RPMI7951 (cell line): ENCODE results near the gene BICRA. TPM values are rescaled to one million over a fixed set of nuclear protein-coding genes. Genes with fewer than 3 reads are reported as not detected.

ENCODE experiments used
- DNase-seq: peaks from one replicate; pipeline ENCODE4 v3.0.0-alpha.2; 2012; ENCODE audit warnings: low read depth
- total RNA-seq: library from RNA; depleted of rRNA; stranded (reverse); fragments of >200 nt; shearing (Covaris generic); gene quantifications from 2 replicates; pipeline ENCODE4 v1.2.3, GENCODE V29; 2014; rRNA removed

Gene BICRA
- total RNA-seq, 1 experiment from 2014 or later: 4.4 TPM

GRCh38 chr19:47749326-47749725 is 140.4 kb downstream of the BICRA start:
- DNase-seq: no peak

- DNase-seq: no peak
Measured at GRCh38 chr19:47750752-47751151, 141.8 kb downstream of the BICRA start.

- DNase-seq: no peak
Measured at GRCh38 chr19:47752440-47753211, 143.7 kb downstream of the BICRA start.

Other genes with a start within 250 kb of the BICRA start
- 24.0 and 28.8 TPM in 2 replicates for gene MEIS3, start 189.6 kb upstream of the BICRA start, total RNA-seq
- gene SLC8A2, start 137.2 kb upstream of the BICRA start, total RNA-seq: 2.3 TPM in 1 of 2 replicates, not detected in the other
- gene KPTN, start 124.9 kb upstream of the BICRA start, total RNA-seq: 6.6 and 12.1 TPM in 2 replicates
- 93.2 and 102 TPM in 2 replicates for gene NAPA, start 94.1 kb upstream of the BICRA start, total RNA-seq
- gene ZNF541, start 36.0 kb upstream of the BICRA start, total RNA-seq: not detected in 2 replicates
- 65.1 and 67.4 TPM in 2 replicates for gene EHD2, start 104.3 kb downstream of the BICRA start, total RNA-seq
- 32.8 and 39.4 TPM in 2 replicates for gene NOP53, start 136.4 kb downstream of the BICRA start, total RNA-seq
- 689 and 818 TPM in 2 replicates for gene SELENOW, start 169.6 kb downstream of the BICRA start, total RNA-seq
- gene TPRX1, start 195.4 kb downstream of the BICRA start, total RNA-seq: not detected in 2 replicates
- not detected in 2 replicates for gene CRX, start 212.8 kb downstream of the BICRA start, total RNA-seq